Measurements from ENCODE around the gene SLC28A3. TPM values are rescaled to one million over a fixed set of nuclear protein-coding genes. Genes with fewer than 3 reads are reported as not detected.

Gene SLC28A3
- total RNA-seq = 8.2 and 16.1 TPM in 2 replicates

GRCh38 chr9:84340535-84340934, at the start of gene SLC28A3:
Gene SLC28A3 (minus strand): TSS chr9:84340758. CDS start chr9:84340633, 125 bp downstream.

